ENCODE results near the gene CPHXL.

Gene CPHXL

GRCh38 chr16:75726390-75726789 is at the start of gene CPHXL:
TSS of gene CPHXL (minus strand) at chr16:75726490. CDS start at chr16:75726442, 48 bp downstream.
- DNase-seq (ENCODE audit: low read depth, low spot score) = no peak

GRCh38 chr16:75774197-75774596 is 47.9 kb upstream of the CPHXL start:
- DNase-seq (ENCODE audit: low read depth, low spot score) = no peak

GRCh38 chr16:75770051-75770450 is 43.8 kb upstream of the CPHXL start:
- no peak for DNase-seq (ENCODE audit: low read depth, low spot score)

GRCh38 chr16:75764154-75764768 is 38.0 kb upstream of the CPHXL start:
- peak; percentile 6 for DNase-seq (ENCODE audit: low read depth, low spot score)

GRCh38 chr16:75763204-75763603 is 36.9 kb upstream of the CPHXL start:
- DNase-seq (ENCODE audit: low read depth, low spot score) = no peak

- DNase-seq (ENCODE audit: low read depth, low spot score) = no peak
Measured at GRCh38 chr16:75762746-75763145, 36.5 kb upstream of the CPHXL start.

- no peak for DNase-seq (ENCODE audit: low read depth, low spot score)
Measured at GRCh38 chr16:75761108-75761507, 34.8 kb upstream of the CPHXL start.

- DNase-seq (ENCODE audit: low read depth, low spot score) = no peak
Measured at GRCh38 chr16:75760018-75760519, 33.8 kb upstream of the CPHXL start.

GRCh38 chr16:75758215-75758614 is 31.9 kb upstream of the CPHXL start:
- no peak for DNase-seq (ENCODE audit: low read depth, low spot score)

- no peak for DNase-seq (ENCODE audit: low read depth, low spot score)
Measured at GRCh38 chr16:75754141-75754540, 27.9 kb upstream of the CPHXL start.

- no peak for DNase-seq (ENCODE audit: low read depth, low spot score)
Measured at GRCh38 chr16:75750528-75750927, 24.2 kb upstream of the CPHXL start.

GRCh38 chr16:75746359-75746758 is 20.1 kb upstream of the CPHXL start:
- no peak for DNase-seq (ENCODE audit: low read depth, low spot score)

- no peak for DNase-seq (ENCODE audit: low read depth, low spot score)
Measured at GRCh38 chr16:75745823-75746222, 19.5 kb upstream of the CPHXL start.

- DNase-seq (ENCODE audit: low read depth, low spot score) = no peak
Measured at GRCh38 chr16:75745242-75745641, 19.0 kb upstream of the CPHXL start.

GRCh38 chr16:75742424-75743047 is 16.2 kb upstream of the CPHXL start:
- DNase-seq (ENCODE audit: low read depth, low spot score) = no peak

- DNase-seq (ENCODE audit: low read depth, low spot score) = no peak
Measured at GRCh38 chr16:75733305-75734211, 7.3 kb upstream of the CPHXL start.

GRCh38 chr16:75732871-75733270 is 6.6 kb upstream of the CPHXL start:
- no peak for DNase-seq (ENCODE audit: low read depth, low spot score)

GRCh38 chr16:75727221-75727620 is 931 bp upstream of the CPHXL start:
- no peak for DNase-seq (ENCODE audit: low read depth, low spot score)

- DNase-seq (ENCODE audit: low read depth, low spot score) = no peak
Measured at GRCh38 chr16:75718452-75718851, 7.8 kb downstream of the CPHXL start.

GRCh38 chr16:75714661-75715060 is 11.6 kb downstream of the CPHXL start:
- DNase-seq (ENCODE audit: low read depth, low spot score) = no peak

GRCh38 chr16:75710344-75710743 is 15.9 kb downstream of the CPHXL start:
- no peak for DNase-seq (ENCODE audit: low read depth, low spot score)

- DNase-seq (ENCODE audit: low read depth, low spot score) = no peak
Measured at GRCh38 chr16:75703306-75703705, 23.0 kb downstream of the CPHXL start.

Measured in activated naive CD8-positive, alpha-beta T cell treated with anti-CD3 and anti-CD28 coated beads, Interleukin-2, amount 50 U/mL, for 16 hours (primary cell).